HG03432 (cell line): Measurements from ENCODE around the gene HES4.
A peak's percentile ranks its signal among the peaks of the same experiment; 100 is the strongest.

Source experiments
- ATAC-seq: cut with Tn5 transposase; IDR thresholded peaks from one replicate; pipeline ENCODE4 v1.9.1; 2021; ENCODE audit warnings: mild to moderate bottlenecking, moderate library complexity; ENCODE audit not compliant: unreplicated experiment

Gene HES4

DNA sequence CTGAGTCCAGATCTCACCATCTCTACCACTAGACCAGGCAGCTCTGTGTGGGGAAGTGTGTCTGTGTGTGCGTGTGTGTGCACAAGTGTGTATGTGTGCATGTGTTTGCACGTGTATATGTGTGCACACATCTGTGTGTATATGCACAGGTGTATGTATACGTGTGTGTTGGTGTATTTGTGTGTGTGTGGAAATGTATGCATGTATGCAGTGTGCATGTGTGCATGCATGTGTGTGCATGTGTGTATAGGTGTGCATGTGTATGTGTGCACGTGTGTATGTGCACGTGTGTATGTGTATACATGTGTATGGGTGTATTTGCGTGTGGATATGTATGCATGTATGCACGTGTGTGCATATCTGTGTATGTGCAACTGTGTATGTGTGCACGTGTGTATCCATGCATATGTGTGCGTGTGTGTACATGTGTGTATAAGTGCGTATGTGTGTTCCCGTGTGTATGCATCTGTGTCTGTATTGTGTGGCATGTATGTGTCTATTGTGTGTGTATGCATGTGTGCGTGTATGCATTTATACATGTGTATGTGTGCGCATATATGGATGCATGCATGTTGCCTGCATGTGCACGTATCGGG, 30.5 kb downstream of the HES4 start:
- ATAC-seq = no peak

DNA sequence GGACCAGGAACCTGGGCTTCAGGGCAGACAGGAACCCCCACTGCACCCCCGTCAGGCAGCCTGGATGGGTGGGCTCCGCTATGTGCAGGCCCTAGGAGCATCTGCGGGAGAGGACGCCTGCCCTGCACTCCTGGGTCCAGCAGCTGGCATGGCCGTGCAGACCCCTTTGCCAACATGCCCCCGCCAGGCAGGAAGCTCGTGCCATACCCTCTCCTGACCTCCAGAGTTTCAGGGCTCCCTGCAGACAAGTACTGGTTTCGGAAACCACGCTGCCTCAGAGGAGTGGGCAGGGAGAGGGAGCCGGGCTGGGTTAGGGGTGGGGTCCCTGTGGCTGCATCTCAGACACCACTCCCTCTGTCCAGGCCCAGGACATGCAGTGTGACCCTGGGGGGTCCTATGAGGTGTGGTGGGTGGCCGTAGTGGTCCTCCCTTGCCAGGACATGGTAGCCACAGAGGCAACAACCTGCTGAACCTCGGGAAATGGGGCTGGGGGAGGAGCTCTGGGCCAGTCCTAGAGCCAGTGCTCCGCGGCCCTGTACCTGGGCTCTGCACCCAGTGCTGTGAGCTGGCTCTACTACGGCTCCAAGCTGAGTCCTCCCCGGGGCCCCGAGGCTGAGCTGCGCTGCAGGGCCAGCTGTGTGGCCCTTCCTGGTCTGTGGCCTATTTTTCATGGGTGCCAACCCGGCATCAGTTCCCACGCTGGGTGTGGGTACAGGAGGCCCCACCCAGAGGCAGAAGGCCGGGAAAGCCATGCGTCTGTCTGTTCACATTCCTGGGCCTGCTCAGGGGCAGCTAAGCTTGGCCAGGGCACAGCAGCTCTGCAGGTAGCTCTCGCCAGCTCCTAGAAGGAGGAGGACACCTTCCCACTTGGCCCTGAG, 32.2 kb downstream of the HES4 start:
- ATAC-seq = no peak

DNA sequence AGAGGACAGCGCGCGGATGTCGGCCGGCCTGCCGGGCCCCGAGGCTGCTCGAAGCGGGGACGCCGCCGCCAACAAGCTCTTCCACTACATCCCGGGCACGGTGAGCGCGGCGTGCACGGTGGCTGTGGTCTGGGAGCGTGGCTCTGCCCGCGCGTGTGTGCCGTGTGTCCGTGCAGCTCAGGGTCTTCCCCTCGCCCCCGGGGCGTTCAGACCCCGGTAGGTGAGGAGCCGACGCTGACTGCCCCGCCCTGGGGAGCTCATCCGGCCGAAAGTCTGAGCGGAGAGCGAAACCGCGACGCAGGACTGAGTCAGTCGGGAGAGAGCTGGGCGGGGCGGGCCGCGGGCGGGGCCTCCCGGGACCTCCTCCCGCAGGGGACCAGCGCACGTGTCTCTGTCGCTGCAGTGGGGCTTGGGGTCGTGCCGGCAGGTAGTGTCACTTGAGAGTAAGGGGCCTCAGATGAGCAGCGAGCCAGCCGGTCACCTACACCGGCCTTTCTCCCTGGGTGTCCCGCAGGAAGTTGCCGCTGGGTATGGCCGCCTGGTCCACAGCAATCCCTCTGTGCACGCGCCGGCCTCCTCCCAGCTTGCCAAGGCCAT, 33.1 kb downstream of the HES4 start:
- ATAC-seq = peak; percentile 67

DNA sequence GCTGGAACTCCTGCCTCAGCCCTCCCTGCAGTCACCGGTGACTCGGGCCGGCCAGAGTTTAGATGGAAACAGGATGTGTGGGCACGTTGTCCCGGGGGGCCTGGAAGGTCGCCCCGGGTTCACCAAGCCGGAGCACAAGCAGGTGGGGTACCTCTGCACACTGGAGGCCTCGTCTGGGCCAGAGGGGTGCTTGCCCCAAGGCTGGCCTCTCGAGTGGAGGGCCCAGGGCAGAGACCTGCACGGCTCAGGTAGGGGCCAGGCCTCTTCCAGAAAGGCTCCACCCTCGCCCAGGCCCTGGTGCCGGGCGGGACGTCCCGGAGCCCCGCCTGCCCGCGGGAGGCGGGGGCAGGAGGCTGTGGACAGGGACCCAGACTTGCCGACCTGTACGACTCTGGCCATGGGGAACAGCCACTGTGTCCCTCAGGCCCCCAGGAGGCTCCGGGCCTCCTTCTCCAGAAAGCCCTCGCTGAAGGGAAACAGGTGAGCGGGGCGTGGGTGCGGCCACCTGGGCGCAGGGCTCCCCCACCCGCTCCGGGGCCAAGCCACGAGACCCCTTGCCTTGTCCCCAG, 33.7 kb downstream of the HES4 start, which contains the start of gene PLEKHN1:
TSS of gene PLEKHN1 (plus strand) at position 348 of the 569 bp plus-strand sequence. CDS start at position 398, 50 bp downstream.
- no peak for ATAC-seq

DNA sequence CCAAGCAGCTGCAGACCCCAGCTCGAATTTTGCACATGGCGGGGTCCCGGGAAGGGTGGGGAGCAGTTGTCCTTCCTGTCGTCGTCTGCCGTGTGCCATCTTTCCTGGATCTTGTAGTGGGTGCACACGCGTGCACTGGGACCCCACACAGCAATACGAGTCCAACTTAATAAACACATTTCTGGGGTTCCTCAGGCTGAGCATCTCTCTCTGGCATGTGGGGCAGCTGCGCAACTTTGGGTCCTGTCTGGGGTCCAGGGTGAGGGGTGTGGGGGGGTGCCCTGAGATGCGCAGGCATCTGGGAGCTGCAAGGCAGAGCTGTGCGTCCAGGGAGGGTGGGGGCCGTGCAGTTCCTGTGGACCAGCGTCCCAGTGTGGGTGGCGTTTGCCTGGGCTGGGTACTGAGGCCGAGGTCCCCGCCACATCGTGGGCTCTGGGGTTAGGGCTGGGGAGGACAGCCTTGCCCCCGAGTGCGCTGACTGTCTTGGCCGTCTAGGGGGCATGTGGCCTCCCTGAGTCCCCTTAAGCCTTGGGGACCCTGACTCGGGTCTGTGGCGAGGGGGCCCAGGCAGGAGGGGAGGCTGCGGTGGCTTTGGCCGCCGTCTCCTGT, 34.3 kb downstream of the HES4 start:
- no peak for ATAC-seq

DNA sequence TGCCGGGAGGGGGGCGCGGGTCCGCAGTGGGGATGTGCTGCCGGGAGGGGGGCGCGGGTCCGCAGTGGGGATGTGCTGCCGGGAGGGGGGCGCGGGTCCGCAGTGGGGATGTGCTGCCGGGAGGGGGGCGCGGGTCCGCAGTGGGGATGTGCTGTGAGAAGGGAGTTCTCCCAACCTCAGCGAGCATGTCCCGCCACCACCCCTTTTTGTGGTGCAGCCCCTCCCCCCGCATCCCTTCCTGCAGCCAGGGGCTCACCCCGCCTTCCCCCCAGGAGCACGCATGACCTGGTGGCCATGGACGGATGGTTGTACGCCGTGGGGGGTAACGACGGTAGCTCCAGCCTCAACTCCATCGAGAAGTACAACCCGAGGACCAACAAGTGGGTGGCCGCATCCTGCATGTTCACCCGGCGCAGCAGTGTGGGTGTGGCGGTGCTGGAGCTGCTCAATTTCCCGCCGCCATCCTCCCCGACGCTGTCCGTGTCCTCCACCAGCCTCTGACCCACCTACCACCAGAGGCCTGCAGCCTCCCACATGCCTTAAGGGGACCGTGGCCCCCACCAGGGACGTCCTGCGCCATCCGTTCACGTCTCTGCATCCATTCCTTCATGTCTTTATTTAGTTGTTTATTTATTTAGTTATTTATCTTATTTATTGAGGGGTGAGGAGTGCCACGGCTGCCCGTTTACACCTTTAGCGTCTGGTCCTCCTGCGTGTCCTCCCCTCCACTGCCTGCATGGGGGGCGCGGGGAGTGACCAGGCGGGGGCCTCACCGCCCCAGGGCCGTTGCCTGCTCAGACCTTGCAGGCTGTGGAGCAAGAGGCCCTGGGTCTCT, 35.0 kb downstream of the HES4 start:
- ATAC-seq = no peak

DNA sequence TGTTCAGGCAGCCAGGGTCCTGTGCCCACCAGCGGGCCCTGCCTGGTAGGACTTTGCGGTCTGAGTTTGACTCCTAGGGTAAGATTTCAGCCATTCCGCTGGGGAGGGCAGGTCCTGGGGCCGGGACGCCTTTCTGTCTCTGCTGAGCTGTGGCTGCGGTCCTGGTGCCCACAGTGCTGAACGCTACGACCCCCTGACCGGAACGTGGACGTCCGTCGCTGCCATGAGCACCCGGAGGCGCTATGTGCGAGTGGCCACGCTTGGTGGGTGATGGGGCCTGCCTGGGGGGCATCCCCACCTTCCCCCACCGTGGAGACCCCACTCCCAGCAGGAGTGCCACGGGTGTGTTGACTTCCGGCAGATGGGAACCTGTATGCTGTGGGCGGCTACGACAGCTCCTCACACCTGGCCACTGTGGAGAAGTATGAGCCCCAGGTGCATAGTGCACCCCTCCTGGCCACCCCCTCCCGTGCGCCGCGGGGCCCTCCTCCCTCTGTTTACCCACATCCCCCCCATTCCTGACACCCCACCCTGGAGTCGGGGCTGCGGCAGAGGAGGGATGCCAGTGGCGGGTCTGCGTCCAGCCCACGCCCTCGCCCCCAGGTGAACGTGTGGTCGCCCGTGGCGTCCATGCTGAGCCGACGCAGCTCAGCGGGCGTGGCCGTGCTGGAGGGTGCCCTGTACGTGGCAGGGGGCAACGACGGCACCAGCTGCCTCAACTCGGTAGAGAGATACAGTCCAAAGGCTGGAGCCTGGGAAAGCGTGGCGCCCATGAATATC, 36.0 kb downstream of the HES4 start:
- no peak for ATAC-seq

DNA sequence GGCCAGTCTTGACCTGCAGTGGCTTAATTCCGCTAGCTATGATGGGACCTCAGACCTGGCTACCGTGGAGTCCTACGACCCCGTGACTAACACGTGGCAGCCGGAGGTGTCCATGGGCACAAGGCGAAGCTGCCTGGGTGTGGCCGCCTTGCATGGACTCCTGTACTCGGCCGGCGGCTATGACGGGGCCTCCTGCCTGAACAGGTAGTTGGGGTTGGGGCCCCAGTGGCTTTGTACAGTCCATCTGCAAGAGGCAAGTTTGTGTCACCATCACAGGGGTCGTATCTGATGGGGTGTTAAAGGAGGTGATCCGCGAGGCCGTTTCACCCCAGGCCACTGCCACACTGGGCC, 36.6 kb downstream of the HES4 start:
- ATAC-seq = no peak

DNA sequence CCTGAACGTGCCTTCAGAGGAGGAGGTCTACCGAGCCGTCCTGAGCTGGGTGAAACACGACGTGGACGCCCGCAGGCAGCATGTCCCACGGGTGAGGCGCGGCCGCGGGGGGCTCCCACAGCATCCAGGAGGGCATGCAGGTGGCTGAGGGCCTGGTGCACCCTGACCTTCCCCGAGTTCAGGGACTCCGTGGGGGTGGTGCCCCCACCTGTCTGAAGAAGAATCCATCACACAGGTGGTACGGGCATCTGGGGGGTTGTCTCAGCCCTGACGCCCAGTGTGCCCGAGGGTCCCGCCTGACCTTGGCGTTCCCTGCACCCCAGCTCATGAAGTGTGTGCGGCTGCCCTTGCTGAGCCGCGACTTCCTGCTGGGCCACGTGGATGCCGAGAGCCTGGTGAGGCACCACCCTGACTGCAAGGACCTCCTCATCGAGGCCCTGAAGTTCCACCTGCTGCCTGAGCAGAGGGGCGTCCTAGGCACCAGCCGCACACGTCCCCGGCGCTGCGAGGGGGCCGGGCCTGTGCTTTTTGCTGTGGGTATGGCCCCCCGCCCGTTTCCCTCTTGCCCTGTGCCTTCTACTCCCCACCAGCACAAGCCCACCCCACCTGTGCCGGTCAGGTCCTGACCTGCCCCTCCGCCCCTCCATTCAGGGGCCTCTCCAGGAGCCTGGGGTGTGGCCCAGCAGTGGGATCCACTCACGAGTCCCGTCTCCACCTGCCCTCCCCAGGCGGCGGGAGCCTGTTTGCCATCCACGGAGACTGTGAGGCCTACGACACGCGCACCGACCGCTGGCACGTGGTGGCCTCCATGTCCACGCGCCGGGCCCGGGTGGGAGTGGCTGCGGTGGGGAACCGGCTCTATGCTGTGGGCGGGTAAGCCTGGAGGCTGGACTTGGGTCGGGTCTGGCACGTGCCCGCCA, 37.3 kb downstream of the HES4 start:
- ATAC-seq = no peak

DNA sequence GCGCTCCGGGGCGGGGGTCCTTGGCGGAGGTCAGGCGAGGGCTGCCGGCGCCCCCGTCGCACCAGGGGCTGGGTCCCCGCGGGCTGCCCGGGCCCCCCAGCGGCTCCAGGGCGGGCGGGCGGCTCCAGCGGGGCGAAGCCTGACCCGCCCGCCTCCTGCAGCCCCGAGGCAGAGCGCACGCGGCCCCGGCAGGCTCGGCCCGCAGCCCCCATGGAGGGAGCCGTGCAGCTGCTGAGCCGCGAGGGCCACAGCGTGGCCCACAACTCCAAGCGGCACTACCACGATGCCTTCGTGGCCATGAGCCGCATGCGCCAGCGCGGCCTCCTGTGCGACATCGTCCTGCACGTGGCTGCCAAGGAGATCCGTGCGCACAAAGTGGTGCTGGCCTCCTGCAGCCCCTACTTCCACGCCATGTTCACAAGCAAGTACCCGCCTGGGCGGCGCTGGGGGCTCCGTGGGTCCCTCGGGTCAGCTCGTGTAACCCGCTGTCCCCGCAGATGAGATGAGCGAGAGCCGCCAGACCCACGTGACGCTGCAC, 38.7 kb downstream of the HES4 start:
- no peak for ATAC-seq

DNA sequence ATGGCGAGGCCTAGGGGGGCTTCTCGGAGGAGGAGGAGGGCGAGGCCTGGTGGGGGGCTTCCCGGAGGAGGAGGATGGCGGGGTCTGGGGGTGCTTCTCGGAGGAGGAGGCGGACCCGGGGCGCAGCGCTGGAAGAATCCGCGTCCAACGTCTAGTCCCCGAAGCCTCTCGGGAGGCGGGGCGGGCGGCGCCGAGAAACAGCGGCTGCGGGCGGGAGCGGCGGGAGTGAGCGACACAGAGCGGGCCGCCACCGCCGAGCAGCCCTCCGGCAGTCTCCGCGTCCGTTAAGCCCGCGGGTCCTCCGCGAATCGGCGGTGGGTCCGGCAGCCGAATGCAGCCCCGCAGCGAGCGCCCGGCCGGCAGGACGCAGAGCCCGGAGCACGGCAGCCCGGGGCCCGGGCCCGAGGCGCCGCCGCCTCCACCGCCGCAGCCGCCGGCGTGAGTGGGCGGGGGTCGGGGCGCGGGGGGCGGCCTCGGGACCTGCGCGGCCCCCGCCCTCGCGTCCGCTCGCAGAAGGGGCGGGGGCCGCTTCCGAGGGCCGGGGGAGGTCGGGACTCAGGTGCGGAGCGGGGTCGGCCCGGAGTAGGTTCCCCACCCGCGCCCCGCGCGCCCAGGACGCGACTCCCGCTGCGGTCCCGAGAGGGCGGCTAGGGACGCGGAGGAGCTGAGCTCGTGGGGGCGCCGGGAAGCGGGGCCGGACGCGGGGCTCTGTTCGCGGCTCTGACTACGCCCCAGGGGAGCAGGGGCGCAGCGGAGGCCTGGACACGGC, 39.4 kb downstream of the HES4 start, which contains the start of gene KLHL17:
TSS of gene KLHL17 (plus strand) at position 222 of the 769 bp plus-strand sequence. CDS start at position 332, 110 bp downstream.
- peak; percentile 46 for ATAC-seq

DNA sequence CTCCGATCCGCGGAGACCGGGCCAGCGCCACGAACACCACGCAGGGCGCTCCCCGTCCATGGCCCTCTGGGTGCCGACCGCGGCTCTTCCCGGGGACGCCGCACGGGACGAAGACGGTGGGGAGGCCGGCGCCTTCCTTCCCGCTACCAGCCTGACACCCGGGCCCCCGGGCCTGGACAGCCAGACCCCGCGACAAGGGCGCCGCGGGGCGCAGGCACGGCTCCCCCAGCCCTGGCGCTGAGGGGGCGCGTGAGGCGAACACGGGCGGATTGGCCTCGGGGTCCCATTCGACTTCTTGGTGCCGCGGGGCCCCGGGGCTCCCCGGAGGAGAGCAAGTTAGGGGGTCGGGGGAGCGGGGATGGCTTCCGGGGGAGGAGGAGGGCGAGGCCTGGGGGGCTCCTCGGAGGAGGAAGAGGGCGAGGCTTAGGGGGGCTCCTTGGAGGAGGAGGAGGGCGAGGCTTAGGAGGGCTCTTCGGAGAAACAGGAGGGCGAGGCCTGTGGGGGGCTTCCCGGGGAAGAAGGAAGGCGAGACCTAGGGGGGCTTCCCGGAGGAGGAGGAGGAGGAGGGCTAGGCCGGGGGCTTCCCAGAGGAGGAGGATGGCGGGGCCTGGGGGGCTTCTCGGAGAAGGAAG, 40.0 kb downstream of the HES4 start:
- ATAC-seq = no peak

DNA sequence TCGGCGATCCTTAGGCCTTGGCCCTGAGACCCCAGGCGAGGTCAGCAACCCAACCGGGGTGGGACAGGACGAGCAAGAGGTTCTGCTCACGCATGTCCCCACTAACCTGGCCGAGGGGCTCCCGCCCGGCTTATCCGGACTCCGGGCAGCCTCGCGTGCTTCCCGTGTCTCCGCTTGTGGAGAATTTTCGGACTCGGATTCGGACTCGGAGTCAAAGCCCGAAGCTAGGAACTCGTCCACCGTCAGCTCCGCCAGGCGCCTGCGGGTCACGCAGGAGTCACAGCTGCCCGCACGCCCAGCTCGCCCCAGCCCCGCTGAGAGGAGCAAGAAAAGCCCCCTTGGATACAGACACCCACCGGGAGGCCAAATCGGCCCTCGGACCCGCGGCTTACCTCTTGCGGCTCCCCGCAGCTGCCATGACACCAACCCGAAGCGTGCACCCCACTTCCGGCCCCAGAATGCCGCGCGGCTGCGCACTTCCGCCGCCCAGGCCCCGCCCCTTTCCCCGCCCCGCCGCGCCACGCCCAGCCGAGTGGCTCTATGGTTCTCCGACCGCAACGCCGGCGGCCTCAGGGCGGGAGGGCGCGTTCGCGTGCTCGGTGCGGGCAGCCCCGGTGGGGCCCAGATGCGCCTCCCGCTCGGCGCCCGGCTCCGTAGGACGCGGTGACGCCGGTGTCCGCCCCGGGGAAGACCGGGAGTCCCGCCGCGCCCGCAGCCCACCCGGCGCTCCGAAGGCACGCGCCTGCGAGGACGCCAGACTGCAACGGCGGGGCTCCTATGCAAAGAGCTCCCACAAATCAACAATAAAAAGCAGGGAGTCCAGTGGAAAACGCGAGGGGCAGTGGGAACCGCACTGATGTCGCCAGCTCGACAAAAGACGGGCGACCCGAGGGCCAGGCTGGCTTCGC, 40.8 kb downstream of the HES4 start, which contains the start of gene NOC2L:
TSS of gene NOC2L (minus strand) at position 434 of the 908 bp plus-strand sequence. CDS start at position 418, 16 bp downstream.
- peak; percentile 64 for ATAC-seq

DNA sequence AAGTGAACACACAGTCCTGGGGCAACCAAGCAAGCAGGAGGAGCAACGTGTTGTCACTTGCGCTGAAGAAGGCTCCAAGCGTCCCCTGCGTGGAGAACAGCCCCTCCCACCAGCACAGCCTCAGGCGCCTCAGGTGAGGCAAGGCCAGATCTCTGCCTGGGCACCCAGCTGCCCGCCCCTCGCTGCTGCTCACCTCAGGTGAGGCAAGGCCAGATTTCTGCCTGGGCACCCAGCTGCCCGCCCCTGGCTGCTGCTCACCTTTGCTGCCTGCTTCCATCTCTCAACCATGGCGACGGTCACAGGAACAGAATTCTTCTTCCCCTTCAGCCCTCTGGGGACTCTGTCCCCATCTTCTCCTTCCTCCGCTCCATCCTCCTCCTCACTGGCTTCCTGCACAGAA, 43.3 kb downstream of the HES4 start:
- ATAC-seq = no peak

DNA sequence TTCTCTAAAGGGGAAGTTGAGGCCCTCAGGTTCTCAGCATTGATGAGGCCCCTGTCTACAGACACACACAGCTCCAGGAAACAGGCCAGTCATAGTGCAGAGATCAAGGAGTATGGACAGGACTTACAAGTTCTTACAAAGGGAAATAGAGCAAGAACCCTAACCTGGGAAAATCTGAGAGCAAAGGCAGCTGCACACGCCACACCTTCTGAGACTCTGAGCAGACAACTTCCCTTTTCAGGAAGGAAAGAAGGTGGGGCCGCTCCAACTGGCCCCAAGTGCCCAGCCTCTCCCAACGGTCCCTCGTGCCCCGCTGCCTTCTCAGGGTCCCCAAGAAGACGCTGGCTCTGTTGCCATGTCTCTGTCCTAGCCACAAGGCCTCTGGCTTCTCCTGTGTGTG, 44.4 kb downstream of the HES4 start:
- no peak for ATAC-seq

DNA sequence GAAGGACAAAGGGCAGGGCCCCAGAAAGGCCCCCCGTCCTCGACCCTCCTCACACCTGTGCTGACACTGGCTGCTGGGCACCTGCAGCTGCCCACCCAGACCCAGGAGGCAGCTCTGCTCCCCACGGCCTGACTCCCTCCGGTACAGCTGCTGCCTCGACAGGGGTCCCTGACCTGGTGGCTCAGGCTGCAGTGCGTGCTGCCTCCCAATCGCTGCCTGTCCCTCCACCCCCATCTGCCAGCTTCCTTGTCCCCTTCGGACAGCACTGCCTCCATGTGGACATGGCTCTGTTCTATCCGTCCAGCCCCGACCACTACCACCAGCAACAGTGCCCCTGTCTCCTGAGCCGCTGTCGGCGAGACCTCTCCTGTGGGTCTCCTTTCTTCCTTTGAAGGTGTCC, 45.0 kb downstream of the HES4 start:
- no peak for ATAC-seq
